ENCODE data around the gene TRPC4AP. TPM values are rescaled to one million over a fixed set of nuclear protein-coding genes. Genes with fewer than 3 reads are reported as not detected.

TRPC4AP gene
- total RNA-seq, 1 experiment from 2014 or later = 79.0 TPM

GRCh38 chr20:35000311-35000921 is 92.2 kb downstream of the TRPC4AP start:
- H3K27ac Mint-ChIP-seq (ENCODE audit: unreplicated experiment) = no peak overlapping the region

GRCh38 chr20:34999782-35000181 is 92.8 kb downstream of the TRPC4AP start:
- DNase-seq = no peak
- no peak overlapping the region for H3K27ac Mint-ChIP-seq (ENCODE audit: unreplicated experiment)
- CTCF ChIA-PET = no interaction called here
- BruUV-seq (replicated peaks) = no TSS peak
- intact Hi-C loops (cut with micrococcal nuclease; ENCODE audit: unreplicated experiment) = no loop called here
- H3K9me3 Mint-ChIP-seq (ENCODE audit: low read depth, unreplicated experiment) = no peaks in the 10 kb centered on the region
- TF ChIP-seq CTCF (IDR thresholded peaks at IDR 0.05; ENCODE audit: unreplicated experiment) = no peak
- peaks cover 75% of the 10 kb centered on the region for H3K36me3 Mint-ChIP-seq (ENCODE audit: insufficient read depth, unreplicated experiment)
- no peak overlapping the region for H3K4me3 Mint-ChIP-seq (ENCODE audit: low read depth, unreplicated experiment)
- H3K4me1 Mint-ChIP-seq (ENCODE audit: low read depth, unreplicated experiment) = no peaks in the 10 kb centered on the region
- H3K27me3 Mint-ChIP-seq (ENCODE audit: unreplicated experiment) = no peaks in the 10 kb centered on the region

More at GRCh38 chr20:35000311-35000921, 92.2 kb downstream of the TRPC4AP start:
- H3K4me1 Mint-ChIP-seq (ENCODE audit: low read depth, unreplicated experiment) = no peaks in the 10 kb centered on the region
- CTCF ChIA-PET = interaction anchor here (0.6 kb wide), 2 partner anchors 15 to 449 kb away, joined by 3 to 4 read pairs; no protein-coding TSS in a partner anchor
- H3K36me3 Mint-ChIP-seq (ENCODE audit: insufficient read depth, unreplicated experiment) = peaks cover 82% of the 10 kb centered on the region
- no peaks in the 10 kb centered on the region for H3K27me3 Mint-ChIP-seq (ENCODE audit: unreplicated experiment)
- H3K4me3 Mint-ChIP-seq (ENCODE audit: low read depth, unreplicated experiment) = no peak overlapping the region
- intact Hi-C loops (cut with micrococcal nuclease; ENCODE audit: unreplicated experiment) = no loop called here
- no peaks in the 10 kb centered on the region for H3K9me3 Mint-ChIP-seq (ENCODE audit: low read depth, unreplicated experiment)
- TF ChIP-seq CTCF (IDR thresholded peaks at IDR 0.05; ENCODE audit: unreplicated experiment) = no peak
- BruUV-seq (replicated peaks) = no TSS peak
- no peak for DNase-seq

- H3K9me3 Mint-ChIP-seq (ENCODE audit: low read depth, unreplicated experiment) = no peaks in the 10 kb centered on the region
- H3K27me3 Mint-ChIP-seq (ENCODE audit: unreplicated experiment) = no peaks in the 10 kb centered on the region
- BruUV-seq (replicated peaks) = no TSS peak
- intact Hi-C loops (cut with micrococcal nuclease; ENCODE audit: unreplicated experiment) = no loop called here
- DNase-seq = no peak
- H3K4me1 Mint-ChIP-seq (ENCODE audit: low read depth, unreplicated experiment) = no peaks in the 10 kb centered on the region
- peaks cover 68% of the 10 kb centered on the region for H3K36me3 Mint-ChIP-seq (ENCODE audit: insufficient read depth, unreplicated experiment)
- TF ChIP-seq CTCF (IDR thresholded peaks at IDR 0.05; ENCODE audit: unreplicated experiment) = no peak
- H3K4me3 Mint-ChIP-seq (ENCODE audit: low read depth, unreplicated experiment) = no peak overlapping the region
- CTCF ChIA-PET = interaction anchor here (0.5 kb wide), 1 partner anchor 620 kb away, joined by 3 read pairs; no protein-coding TSS in a partner anchor
- no peak overlapping the region for H3K27ac Mint-ChIP-seq (ENCODE audit: unreplicated experiment)
These were observed 93.6 kb downstream of the TRPC4AP start for GRCh38 chr20:34999021-34999451.

GRCh38 chr20:34998331-34998950 is 94.2 kb downstream of the TRPC4AP start:
- CTCF ChIA-PET = interaction anchor here (0.7 kb wide), 1 partner anchor 124 kb away, joined by 3 read pairs; no protein-coding TSS in a partner anchor
- Mint-ChIP-seq H3K4me1 (ENCODE audit: low read depth, unreplicated experiment) (no peaks in the 10 kb centered on the region), H3K36me3 (ENCODE audit: insufficient read depth, unreplicated experiment) (peaks cover 67% of the 10 kb centered on the region), H3K27ac (ENCODE audit: unreplicated experiment) (peak overlapping the region; percentile 1), H3K4me3 (ENCODE audit: low read depth, unreplicated experiment) (no peak overlapping the region), H3K27me3 (ENCODE audit: unreplicated experiment) (no peaks in the 10 kb centered on the region), H3K9me3 (ENCODE audit: low read depth, unreplicated experiment) (no peaks in the 10 kb centered on the region)
- BruUV-seq (replicated peaks) = no TSS peak
- TF ChIP-seq CTCF (IDR thresholded peaks at IDR 0.05; ENCODE audit: unreplicated experiment) = no peak
- intact Hi-C loops (cut with micrococcal nuclease; ENCODE audit: unreplicated experiment) = no loop called here
- no peak for DNase-seq
